IPS-NIHi7 (cell line): ENCODE data around the gene UBXN11.

Source experiments
- DNase-seq: peaks from one replicate; pipeline ENCODE4 v3.0.0; 2012; ENCODE audit warnings: mixed read lengths; ENCODE audit errors: extremely low spot score

UBXN11 gene, protein sequence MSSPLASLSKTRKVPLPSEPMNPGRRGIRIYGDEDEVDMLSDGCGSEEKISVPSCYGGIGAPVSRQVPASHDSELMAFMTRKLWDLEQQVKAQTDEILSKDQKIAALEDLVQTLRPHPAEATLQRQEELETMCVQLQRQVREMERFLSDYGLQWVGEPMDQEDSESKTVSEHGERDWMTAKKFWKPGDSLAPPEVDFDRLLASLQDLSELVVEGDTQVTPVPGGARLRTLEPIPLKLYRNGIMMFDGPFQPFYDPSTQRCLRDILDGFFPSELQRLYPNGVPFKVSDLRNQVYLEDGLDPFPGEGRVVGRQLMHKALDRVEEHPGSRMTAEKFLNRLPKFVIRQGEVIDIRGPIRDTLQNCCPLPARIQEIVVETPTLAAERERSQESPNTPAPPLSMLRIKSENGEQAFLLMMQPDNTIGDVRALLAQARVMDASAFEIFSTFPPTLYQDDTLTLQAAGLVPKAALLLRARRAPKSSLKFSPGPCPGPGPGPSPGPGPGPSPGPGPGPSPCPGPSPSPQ

DNA sequence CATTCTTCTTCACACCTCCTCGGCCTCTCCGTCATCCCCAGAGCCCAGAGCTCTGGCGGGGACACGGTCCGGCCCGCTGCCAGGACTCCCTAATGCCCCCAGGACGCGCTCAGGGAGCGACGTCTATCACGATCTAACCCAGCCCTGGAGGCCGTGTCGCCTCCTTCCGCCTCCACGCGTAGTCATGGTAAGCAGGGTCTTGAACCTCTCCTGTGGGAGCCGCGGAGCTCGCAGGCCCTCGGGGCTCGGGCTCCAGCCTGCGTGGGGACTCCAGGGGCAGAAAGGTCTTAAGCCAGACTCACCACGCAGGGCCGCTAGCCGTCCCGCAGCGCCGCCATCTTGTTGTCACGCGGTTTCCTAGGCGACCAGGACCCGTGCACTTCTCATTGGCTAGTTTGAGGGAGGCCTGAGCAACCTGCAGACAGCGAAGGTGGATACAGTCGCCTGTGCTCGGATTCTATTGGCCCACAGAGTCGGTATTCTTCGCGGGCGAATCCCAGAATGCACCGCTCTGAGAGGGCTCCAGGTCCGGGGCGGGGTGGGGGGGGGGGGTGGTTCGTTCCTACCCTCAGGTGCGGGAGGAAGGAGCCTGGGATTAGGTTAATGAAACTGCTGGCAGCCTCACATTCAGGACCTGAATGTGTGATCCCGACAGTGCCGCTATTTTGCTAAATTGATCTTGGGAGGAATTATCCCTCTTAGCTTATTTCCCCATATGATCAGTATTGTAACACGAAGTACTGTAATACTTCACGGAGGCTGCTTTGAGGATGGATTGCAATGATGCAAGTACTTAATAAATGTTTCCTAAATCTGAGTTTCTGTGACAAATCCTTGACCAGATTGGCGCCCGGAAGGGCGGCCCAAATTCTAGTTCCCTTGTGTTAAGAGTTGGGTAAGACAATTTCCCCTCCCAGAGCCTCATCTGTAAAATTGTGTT, at the start of gene UBXN11:
UBXN11 (minus strand) TSS at position 347 of the 940 bp plus-strand sequence. CDS start 3,753 bp downstream, outside the sequence.
- peak; percentile 100 for DNase-seq

DNA sequence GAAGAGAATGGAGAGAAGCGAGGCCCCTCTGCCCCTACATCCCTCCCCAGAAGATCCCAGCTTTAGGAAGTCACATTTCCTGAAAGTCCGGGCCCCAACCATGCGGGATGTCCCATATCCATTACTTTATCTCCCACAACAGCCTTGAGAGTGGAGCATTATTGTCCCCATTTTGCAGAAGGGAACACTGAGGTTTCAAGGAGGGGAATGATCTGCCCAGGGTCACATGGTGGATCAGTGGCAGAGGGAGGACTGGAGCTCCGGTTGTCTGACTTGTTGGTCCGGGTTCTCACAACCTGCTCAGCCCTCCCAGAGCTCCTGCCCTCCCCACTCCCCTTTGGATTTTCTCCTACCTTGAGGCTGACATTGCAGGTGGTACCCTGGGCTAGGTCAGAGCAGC, 49.7 kb upstream of the UBXN11 start:
- DNase-seq: no peak

DNA sequence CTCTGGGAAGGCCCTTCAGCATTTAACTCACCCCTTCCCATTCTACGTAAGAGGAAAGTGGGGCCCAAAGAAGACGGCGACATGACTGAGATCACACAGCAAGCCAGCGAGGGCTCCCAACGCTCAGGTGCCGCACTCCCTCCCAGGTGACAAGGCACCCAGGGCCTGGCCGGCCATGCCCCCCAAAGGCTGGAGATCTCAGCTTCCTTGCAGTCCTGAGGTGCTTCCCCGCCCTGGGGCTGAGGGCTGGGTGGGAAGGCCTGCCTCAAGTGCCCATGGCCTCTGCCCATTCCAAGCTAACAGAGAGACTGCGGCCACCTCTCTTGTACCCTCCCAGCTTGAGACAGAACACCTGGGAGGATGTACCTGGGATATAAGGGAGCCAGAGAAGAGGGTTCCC, 48.5 kb upstream of the UBXN11 start:
- DNase-seq: no peak

DNA sequence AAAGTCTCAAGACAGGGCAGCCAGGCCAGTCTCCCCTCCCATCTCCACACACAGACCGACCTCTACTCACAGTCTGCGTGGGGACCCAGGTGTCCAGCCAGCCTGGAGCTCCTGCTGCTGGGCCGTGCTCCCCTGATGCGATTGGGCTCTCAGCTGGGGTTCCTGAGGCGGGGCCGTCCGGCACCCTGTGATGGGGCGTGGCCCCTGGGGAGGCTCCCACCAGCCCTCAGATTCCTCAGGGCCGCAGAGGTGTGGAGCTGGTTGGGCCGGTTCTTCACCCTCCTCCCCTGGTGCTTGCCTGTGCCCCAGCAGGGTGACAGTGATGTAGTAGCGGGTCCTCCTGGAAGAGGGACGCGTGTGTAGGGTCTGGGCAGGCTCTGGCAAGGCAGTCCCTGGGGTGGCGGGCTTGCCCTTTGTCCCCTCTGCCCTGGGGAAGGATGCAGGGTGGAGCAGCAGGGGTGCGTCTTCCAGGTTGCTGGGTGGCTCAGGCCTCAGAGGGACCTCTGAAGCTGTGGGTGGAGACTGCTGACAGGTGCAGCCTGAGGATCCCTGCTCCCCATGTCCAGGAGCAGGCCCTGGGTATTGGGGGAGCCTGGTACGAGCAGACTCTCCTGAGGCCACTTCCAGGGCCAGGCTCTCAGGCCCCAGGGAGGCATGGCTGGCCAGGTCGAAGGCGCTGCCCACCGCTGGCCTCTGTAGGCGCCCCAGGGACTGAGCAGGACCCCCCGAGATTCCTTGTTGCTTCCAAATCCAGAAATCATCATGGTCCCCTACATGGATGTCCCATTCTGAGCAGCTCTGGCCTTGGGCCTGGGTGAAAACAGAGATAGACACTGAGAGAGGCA, 47.8 kb upstream of the UBXN11 start, which contains the start of gene CRYBG2:
CRYBG2 (minus strand) TSS at position 155 of the 845 bp plus-strand sequence. CDS start 7,473 bp downstream, outside the sequence.
- DNase-seq: no peak

GRCh38 chr1:26353210-26353859, 46.9 kb upstream of the UBXN11 start:
- no peak for DNase-seq

- DNase-seq: no peak
Observed at GRCh38 chr1:26352338-26352679, 45.9 kb upstream of the UBXN11 start.

DNA sequence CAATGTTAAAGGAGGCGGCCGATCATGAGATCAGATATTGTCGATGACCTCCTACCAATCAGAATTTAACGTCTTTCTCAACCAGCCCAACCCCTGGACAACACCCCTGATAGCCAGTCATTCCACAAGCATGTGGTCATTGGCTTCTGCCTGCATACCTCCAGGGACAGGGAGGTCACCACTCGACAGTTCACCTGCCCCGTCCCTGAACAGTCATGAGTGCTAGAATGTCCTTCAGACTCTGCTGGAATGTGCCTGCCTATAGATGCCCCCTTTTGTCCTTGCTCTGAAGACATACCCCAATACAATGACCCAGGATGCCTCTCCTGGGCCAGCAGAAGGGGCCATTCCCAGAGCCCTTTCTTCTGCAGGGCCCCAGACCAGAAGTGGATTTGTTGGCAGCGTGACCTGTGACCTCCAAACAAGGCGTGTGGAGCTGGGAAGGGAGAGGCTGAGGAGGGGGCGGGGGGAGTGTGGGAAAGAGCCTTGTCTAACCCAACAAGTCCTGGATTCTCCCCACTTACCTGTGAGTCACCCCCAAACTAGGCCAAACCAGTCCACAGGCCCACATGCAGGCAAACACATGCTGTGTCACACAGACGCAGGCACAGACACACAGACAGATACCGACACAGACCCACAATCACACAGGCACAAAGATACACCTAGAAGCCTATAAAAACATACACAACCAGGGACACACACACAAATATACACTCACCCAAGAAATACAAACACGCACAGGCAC, 45.3 kb upstream of the UBXN11 start:
- DNase-seq: no peak

GRCh38 chr1:26350701-26351589, 44.5 kb upstream of the UBXN11 start:
- DNase-seq: no peak

GRCh38 chr1:26350343-26350700, 43.9 kb upstream of the UBXN11 start:
- no peak for DNase-seq

- no peak for DNase-seq
Observed at GRCh38 chr1:26349877-26350244, 43.4 kb upstream of the UBXN11 start.

DNA sequence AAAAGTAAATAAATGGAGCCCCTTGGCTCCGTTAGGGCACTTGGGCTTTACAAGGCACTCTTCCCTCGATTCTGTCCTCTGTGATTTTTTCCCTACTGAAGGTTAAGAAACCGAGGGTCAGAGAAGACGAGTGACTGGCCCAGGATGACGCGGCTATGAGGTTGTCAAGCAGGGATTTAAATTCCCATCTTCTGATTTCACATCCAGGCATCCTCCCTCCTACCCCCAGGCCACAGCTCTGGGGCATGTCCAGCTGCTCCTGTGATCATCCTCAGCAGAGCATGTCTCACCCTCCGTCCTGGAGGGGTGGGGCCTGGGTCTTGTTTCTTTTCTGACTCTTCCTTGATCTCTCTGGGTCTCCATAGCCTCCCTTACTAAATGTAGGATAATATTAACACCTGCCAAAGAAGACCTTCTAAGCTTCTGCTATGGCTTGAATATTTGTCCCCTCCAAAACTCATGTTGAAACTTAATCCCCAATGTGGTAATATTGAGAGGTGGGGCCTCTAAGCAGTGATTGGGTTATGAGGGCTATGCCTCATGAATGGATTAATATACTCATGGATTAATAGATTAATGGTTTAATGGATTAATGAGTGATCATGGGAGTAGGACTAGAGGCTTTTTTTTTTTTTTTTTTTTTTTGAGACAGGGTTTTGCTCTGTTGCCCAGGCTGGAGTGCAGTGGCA, 42.9 kb upstream of the UBXN11 start:
- no peak for DNase-seq

DNA sequence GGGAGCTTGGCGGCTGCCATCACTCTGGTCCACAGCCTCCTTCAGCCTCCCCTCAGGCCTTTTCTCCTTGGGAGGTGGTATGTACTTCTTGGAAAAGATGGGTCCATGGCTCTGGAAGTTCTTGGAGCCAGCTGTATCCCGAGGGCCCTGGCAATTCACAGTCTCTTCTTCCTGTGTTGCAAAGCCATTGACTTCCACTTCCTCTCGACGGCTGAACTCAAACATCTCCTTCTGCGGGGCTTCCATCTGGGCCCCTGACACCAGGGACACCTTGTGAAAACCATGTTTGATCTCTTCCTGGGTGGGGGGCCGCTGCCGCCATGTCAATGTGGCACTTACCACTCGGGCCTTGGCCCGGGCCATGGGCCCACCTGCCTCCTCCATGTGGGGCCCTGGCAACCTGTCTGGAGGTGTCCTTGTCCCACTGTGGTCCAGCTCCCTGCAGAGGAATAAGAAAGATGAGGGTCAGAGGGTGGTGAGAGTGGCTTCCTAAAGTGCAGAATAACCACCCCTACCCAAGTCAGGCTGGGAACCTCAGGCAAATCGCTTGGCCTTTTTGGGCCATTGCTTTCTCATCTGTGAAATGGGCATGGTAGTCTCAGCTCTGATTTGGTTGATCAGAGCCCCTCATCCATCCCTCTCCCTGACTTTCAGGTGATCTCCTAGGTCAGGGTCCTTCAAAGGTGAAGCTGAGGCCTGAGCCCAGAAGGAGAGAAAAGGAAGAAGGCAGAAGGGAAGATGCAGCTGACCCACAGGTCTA, 40.0 kb upstream of the UBXN11 start:
- DNase-seq: no peak

GRCh38 chr1:26345718-26346117, 39.3 kb upstream of the UBXN11 start:
- no peak for DNase-seq

DNA sequence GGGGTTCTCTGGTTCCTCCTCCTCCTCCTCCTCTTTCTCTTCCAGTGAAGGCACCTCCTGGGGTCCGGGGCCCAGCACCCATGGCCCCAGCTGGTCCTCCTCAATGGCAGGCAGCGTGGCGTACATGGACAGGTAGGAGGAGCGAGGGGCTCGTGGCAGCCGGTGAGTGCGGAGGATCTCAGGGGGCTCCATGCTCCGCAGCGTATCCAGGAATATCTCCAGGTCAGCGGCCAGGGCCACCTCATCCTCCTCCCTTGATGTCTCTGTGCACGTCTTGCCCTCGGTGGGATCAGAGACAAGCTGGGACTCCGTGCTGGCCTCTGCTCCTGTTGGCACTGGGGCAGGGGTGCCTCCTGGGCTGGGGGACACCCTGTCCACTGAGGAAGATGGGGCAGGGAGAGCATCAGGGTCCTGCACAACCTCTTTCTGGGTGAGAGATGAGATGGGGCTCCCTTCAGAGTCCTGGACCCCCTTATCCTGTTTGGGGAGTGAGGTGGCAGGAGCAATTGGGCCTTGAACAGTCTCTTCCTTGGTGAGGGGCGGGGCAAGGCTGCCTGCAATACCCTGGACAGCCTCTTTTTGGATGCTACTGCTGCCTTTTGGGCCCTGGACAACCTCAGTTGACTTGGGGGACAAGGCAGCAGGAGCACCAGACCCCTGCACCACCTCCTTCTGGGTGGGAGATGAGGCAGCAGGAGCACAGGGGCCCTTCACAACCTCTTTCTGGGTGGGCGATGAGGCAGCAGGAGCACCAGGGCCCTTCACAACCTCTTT, 37.9 kb upstream of the UBXN11 start:
- no peak for DNase-seq

DNA sequence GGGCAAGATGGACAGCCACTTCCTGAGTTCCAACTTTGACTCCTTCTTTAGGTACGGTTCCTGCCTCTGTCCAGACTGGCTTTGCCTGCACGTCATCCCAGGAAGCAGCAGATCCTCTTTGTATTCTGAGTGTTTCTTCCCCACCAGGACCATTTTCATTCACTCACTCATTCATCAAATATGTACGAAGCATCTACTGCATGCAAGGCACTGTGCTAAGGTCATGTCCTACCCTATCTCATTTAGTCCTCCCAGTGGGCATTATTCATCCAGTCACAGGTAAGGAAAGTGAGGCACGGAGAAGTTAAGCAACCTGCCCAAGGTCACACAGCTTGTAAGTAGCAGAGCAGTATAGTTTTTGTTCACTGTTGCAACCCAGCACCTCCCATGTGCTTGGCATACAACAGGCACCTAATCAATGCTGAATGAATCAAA, 33.6 kb upstream of the UBXN11 start:
- DNase-seq: no peak

- DNase-seq: no peak
Observed at GRCh38 chr1:26338670-26339069, 32.2 kb upstream of the UBXN11 start.

GRCh38 chr1:26337625-26338024, 31.2 kb upstream of the UBXN11 start:
- no peak for DNase-seq
